ENCODE data around the gene RPL28.

The RPL28 gene

GRCh38 chr19:55377356-55378131, 8.2 kb upstream of the RPL28 start:
- Histone ChIP-seq H3F3A (ENCODE audit: insufficient read depth, low read length) (peaks cover 4% of the 10 kb centered on the region; the same call in 1 of the 2 replicates), H3K9me3 (replicated peaks; ENCODE audit: insufficient read depth, low read length) (no peaks in the 10 kb centered on the region), H3K9ac (ENCODE audit: low read length) (no peak overlapping the region), H2AFZ (ENCODE audit: low read length) (no peak overlapping the region), H3K4me1 (ENCODE audit: low read length) (peaks cover 5% of the 10 kb centered on the region; the same call in 1 of the 2 replicates), H3K9me2 (replicated peaks; ENCODE audit: insufficient read depth, low read length) (no peaks in the 10 kb centered on the region), H3K4me2 (ENCODE audit: low read depth, low read length) (no peak overlapping the region), H3K27me3 (replicated peaks; ENCODE audit: insufficient read depth, low read length) (peaks cover 18% of the 10 kb centered on the region), H3K4me3 (ENCODE audit: low read length) (no peak overlapping the region), H3K79me2 (ENCODE audit: low read length) (peaks cover 12% of the 10 kb centered on the region), H3K36me3 (replicated peaks; ENCODE audit: insufficient read depth, low read length) (no peaks in the 10 kb centered on the region), H3K27ac (ENCODE audit: low read length) (no peak overlapping the region), H4K20me1 (ENCODE audit: insufficient read depth, low read length) (no peaks in the 10 kb centered on the region)
- TF ChIP-seq EZH2 (optimal IDR thresholded peaks at IDR 0.05; ENCODE audit: low read depth, low read length), result no peak
- TF ChIP-seq, protein P1, sequence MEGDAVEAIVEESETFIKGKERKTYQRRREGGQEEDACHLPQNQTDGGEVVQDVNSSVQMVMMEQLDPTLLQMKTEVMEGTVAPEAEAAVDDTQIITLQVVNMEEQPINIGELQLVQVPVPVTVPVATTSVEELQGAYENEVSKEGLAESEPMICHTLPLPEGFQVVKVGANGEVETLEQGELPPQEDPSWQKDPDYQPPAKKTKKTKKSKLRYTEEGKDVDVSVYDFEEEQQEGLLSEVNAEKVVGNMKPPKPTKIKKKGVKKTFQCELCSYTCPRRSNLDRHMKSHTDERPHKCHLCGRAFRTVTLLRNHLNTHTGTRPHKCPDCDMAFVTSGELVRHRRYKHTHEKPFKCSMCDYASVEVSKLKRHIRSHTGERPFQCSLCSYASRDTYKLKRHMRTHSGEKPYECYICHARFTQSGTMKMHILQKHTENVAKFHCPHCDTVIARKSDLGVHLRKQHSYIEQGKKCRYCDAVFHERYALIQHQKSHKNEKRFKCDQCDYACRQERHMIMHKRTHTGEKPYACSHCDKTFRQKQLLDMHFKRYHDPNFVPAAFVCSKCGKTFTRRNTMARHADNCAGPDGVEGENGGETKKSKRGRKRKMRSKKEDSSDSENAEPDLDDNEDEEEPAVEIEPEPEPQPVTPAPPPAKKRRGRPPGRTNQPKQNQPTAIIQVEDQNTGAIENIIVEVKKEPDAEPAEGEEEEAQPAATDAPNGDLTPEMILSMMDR (IDR thresholded peaks at IDR 0.05; ENCODE audit: low read length), result no peak
- no peak for TF ChIP-seq EZH2phosphoT487 (IDR thresholded peaks at IDR 0.05; ENCODE audit: low read length)
- no peak for DNase-seq

GRCh38 chr19:55379174-55379573, 6.6 kb upstream of the RPL28 start:
- TF ChIP-seq EZH2 (optimal IDR thresholded peaks at IDR 0.05; ENCODE audit: low read depth, low read length) (no peak), EZH2phosphoT487 (IDR thresholded peaks at IDR 0.05; ENCODE audit: low read length) (no peak)
- TF ChIP-seq, protein P1 (IDR thresholded peaks at IDR 0.05; ENCODE audit: low read length), result no peak
- no peak for DNase-seq
- H3K27me3 ChIP-seq (replicated peaks; ENCODE audit: insufficient read depth, low read length), result 0 out of 2 replicates have a peak, but pooled peaks cover 6% of the 10 kb centered on the region

GRCh38 chr19:55382013-55382412, 3.7 kb upstream of the RPL28 start:
- TF ChIP-seq, protein P1 (IDR thresholded peaks at IDR 0.05; ENCODE audit: low read length), result no peak
- Histone ChIP-seq H3K79me2 (ENCODE audit: low read length) (peaks cover 42% of the 10 kb centered on the region), H3K4me1 (ENCODE audit: low read length) (peaks cover 23% of the 10 kb centered on the region), H3K36me3 (replicated peaks; ENCODE audit: insufficient read depth, low read length) (peaks cover 5% of the 10 kb centered on the region; the same call in 1 of the 2 replicates), H3K9ac (ENCODE audit: low read length) (no peak overlapping the region), H3K4me2 (ENCODE audit: low read depth, low read length) (no peak overlapping the region), H3K27ac (ENCODE audit: low read length) (no peak overlapping the region), H3K27me3 (replicated peaks; ENCODE audit: insufficient read depth, low read length) (no peaks in the 10 kb centered on the region), H4K20me1 (ENCODE audit: insufficient read depth, low read length) (peaks cover 10% of the 10 kb centered on the region), H3K9me2 (replicated peaks; ENCODE audit: insufficient read depth, low read length) (no peaks in the 10 kb centered on the region), H3F3A (ENCODE audit: insufficient read depth, low read length) (peaks cover 30% of the 10 kb centered on the region), H3K4me3 (ENCODE audit: low read length) (no peak overlapping the region), H3K9me3 (replicated peaks; ENCODE audit: insufficient read depth, low read length) (no peaks in the 10 kb centered on the region), H2AFZ (ENCODE audit: low read length) (no peak overlapping the region)
- DNase-seq, result no peak

More at GRCh38 chr19:55379174-55379573, 6.6 kb upstream of the RPL28 start:
- no peaks in the 10 kb centered on the region for H3K36me3 ChIP-seq (replicated peaks; ENCODE audit: insufficient read depth, low read length)
- H3K9me2 ChIP-seq (replicated peaks; ENCODE audit: insufficient read depth, low read length), result no peaks in the 10 kb centered on the region
- H3K4me1 ChIP-seq (ENCODE audit: low read length), result peaks cover 13% of the 10 kb centered on the region; the same call in 1 of the 2 replicates
- no peaks in the 10 kb centered on the region for H4K20me1 ChIP-seq (ENCODE audit: insufficient read depth, low read length)
- no peak overlapping the region for H3K4me2 ChIP-seq (ENCODE audit: low read depth, low read length)
- H3K4me3 ChIP-seq (ENCODE audit: low read length), result no peak overlapping the region
- peaks cover 5% of the 10 kb centered on the region for H3F3A ChIP-seq (ENCODE audit: insufficient read depth, low read length)
- peaks cover 21% of the 10 kb centered on the region for H3K79me2 ChIP-seq (ENCODE audit: low read length)
- H3K9me3 ChIP-seq (replicated peaks; ENCODE audit: insufficient read depth, low read length), result no peaks in the 10 kb centered on the region
- no peak overlapping the region for H3K27ac ChIP-seq (ENCODE audit: low read length)
- H2AFZ ChIP-seq (ENCODE audit: low read length), result no peak overlapping the region
- no peak overlapping the region for H3K9ac ChIP-seq (ENCODE audit: low read length)
